GM19372 (cell line): ENCODE data around the gene VANGL1.

Source experiments
- ATAC-seq: cut with Tn5 transposase; IDR thresholded peaks from one replicate; pipeline ENCODE4 v1.9.1; 2021; ENCODE audit warnings: mild to moderate bottlenecking, low read depth, moderate library complexity; ENCODE audit not compliant: unreplicated experiment

VANGL1 gene

GRCh38 chr1:115666206-115666605 lies 24.4 kb downstream of the VANGL1 start:
- ATAC-seq: no peak

- no peak for ATAC-seq
These were observed 24.9 kb downstream of the VANGL1 start for GRCh38 chr1:115666702-115667101.

- ATAC-seq: no peak
These were observed 26.8 kb downstream of the VANGL1 start for GRCh38 chr1:115668579-115668978.

- no peak for ATAC-seq
These were observed 27.4 kb downstream of the VANGL1 start for GRCh38 chr1:115669002-115669673.

GRCh38 chr1:115669886-115670285 lies 28.1 kb downstream of the VANGL1 start:
- no peak for ATAC-seq

- no peak for ATAC-seq
These were observed 28.9 kb downstream of the VANGL1 start for GRCh38 chr1:115670476-115671175.

DNA sequence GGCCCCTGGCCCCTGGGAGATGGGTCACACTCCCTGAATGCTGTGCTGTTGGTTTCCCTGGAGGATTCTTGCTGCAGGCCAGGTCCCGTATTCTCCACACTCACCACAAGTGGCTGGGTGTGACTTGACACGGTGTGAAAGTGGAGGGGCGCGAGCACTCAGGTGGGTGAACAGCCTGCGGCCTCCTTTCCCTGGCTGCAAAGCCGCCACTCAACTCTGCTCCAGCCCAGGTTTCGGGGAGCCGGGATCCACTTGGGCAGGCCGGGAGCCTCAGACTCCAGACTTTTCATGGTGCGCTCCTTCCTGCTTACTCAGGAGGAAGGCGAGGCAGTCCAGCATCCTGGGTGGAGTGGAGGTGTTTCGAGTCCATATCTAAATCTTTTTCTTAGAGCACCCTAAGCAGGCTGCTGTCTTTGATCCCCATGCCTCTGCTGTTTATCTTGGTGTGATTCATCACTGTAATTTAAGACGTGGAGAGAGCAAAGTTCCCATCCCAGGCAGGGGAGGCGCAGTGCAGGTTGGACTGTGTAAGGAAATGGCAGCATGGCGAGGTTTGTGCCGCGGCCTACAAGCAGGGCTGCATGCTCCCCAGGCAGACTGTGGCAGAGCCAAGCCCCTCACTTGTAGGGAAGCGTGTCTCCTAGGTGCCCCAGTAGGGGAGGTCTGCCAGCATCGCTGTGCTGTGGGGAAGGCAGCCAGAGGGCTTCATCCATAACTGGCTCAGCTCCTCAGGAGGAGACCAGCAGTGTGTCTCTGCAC lies 29.6 kb downstream of the VANGL1 start:
- ATAC-seq: no peak

- no peak for ATAC-seq
These were observed 30.6 kb downstream of the VANGL1 start for GRCh38 chr1:115672224-115673009.

DNA sequence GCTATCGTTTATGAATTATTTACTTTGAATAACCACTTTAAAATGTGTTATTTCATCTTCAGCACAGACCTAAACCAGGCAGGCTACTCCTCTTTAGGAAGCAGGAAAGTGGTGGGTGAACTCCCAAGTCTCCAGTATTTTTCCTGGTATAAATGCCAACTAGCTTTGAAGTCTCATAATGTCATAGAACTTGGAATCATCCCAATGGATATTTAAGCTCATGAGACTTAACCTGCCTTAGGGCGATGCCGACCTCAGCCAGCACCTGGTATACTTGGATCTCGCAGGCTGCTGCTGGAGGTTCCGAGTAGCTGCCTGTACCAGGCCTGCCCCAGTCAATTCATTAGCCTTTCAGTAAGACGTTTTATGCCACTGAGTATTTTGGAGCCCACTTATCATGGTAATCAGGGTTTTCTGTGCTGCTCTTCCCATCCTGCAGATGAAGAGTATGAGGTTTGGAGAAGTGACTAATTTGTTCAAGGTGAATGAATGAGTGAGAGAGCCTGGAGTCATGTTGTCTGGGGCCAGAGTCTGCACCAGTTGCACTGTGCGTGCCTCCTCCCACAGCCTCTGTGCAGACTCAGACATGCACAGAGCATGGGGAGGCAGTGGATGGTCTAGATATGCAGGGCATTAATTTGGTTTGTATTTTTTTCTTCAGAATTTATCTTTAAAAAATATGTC lies 34.9 kb downstream of the VANGL1 start:
- no peak for ATAC-seq

DNA sequence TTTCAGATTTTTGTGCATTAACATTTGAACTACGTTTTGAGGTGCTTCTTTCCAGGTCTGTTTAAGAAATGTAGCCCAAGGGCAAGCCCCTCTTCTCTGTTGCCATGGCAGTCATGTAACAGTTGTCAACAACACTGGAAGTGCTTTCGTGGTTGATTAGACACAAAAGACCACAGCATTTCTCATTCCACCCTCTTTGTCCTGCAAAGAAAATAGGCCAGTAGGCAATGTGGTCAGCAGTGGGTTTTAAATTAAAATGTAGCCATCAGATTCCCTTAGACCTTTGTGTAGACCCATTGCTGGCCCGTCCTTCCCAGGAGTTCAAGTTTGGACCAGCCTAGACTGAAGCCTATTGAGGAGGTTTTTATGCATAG lies 35.4 kb downstream of the VANGL1 start:
- ATAC-seq: no peak

- ATAC-seq: no peak
These were observed 35.8 kb downstream of the VANGL1 start for GRCh38 chr1:115677565-115677964.

GRCh38 chr1:115678141-115678540 lies 36.4 kb downstream of the VANGL1 start:
- no peak for ATAC-seq

DNA sequence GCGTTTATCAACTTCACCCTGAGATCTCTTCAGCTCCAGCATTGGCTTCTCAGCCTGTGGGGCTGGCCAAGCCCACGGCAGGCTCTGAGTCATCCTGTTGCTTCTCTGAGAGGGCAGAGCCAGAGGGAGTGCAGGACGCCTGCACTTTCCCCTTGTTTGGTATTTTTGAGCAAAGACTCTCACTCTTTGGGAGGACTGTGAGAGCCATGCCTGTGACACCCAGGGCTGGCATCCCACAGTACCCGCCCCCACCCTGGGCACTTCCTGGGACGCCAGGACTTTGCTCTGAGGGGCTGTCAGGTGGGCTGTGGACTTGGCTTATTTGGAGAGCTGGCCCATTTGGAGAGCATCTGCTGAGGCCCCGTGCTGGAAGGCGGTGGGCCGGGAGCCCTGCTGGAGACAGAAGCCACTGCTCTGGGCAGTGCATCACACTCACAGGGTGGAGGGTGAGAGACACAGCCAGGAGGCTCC lies 37.4 kb downstream of the VANGL1 start:
- ATAC-seq: no peak

GRCh38 chr1:115680730-115681111 lies 39.0 kb downstream of the VANGL1 start:
- no peak for ATAC-seq

DNA sequence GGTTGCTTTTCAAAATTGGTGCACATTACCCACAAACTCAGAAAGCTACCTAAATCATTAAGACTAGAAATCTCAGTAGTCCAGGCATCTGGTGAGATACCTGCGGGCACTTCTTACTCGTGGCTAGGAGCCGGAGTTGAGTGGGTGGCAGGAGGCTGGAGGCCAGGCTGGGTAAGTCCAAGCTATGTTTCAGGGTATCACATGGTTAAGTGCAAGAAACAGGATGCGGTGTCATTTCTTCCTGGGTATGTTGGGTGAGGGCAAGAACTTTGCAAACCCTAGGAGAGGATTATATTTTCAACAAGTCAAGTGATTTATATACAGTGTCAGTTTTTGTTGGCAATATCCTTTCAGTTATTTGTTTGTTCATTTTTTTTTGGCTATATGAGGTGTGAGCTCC lies 41.0 kb downstream of the VANGL1 start:
- ATAC-seq: no peak

DNA sequence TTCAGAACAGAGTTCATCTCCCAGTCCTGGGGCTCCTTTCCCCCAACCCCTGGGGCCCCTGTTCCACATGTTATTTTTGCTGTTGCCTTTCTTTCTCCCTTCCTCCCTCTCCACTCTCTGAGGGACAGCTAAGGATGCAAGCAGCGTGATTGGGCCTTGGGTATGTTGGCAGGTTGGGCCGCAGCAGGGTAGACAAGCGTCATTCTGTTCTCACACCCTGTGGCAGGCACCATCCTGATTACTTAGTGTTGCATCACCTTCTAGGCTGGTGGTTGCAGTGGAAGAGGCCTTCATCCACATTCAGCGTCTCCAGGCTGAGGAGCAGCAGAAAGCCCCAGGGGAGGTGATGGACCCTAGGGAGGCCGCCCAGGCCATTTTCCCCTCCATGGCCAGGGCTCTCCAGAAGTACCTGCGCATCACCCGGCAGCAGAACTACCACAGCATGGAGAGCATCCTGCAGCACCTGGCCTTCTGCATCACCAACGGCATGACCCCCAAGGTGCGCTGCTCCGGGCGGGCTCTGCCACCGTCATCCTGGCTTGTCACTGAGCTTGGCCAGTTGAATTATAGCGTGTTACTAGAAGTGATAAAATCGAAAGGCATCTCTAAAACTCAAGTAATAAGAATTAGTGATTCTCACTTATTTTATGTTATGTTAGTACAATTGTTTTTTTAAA lies 43.4 kb downstream of the VANGL1 start:
- no peak for ATAC-seq

GRCh38 chr1:115687744-115688143 lies 46.0 kb downstream of the VANGL1 start:
- no peak for ATAC-seq

DNA sequence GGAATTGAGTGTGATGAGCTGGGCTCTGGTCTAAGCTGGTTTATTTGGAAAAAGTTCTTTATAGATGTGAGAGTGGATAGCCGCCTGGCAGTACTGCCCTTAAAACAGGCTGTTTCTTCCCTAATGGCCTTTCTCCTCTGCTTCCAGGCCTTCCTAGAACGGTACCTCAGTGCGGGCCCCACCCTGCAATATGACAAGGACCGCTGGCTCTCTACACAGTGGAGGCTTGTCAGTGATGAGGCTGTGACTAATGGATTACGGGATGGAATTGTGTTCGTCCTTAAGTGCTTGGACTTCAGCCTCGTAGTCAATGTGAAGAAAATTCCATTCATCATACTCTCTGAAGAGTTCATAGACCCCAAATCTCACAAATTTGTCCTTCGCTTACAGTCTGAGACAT lies 49.2 kb downstream of the VANGL1 start:
- no peak for ATAC-seq

- ATAC-seq: no peak
These were observed 50.5 kb downstream of the VANGL1 start for GRCh38 chr1:115692224-115692623.

- no peak for ATAC-seq
These were observed 53.0 kb downstream of the VANGL1 start for GRCh38 chr1:115694805-115695204.
